GM03348 (cell line): ENCODE results near the gene KIF3C.
"Not testable (repeated sequence)": the region's sequence is repeated elsewhere in the genome, so short reads cannot be mapped to it uniquely, and the experiment has no call there.

ENCODE experiments used
- DNase-seq: peaks from one replicate; pipeline ENCODE4 v3.0.0; 2012; ENCODE audit warnings: low spot score

Gene KIF3C

DNA sequence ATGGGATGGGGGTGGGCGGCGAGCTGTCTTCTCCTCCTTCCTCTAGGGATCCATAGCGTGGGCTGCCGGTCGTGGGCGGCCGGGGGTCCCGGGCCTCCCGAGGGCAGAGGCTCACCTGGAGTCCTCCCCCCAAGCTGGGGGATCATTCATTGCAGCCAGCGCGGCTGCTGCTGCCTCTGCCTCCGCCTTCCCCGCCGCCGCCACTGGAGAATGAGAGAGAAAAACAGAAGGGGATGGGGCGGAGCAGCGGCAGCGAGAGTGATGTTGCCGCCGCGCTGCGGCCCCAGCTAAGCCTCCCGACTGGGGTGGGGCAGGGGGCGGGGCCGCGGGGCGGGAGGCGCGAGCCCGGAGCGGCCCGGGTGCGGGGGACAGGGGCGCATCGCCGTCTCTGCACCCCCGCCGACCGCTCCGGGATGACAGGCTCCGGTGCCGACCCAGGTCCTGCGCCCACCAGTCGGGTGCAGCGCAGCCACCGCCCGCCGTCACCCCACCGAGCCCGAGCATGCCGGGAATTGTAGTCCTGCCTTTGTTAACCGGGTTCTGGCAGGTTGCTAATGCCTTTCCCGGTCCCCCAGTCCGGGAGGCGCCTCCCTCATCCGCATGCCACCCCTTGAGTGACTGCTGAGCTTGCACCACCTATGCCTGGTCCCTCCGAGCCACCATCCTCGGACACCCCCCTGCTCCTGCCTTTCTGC, at the start of gene KIF3C:
Gene KIF3C (minus strand): TSS at position 225 of the 695 bp plus-strand sequence. CDS start 580 bp downstream, outside the sequence.
- peak; percentile 85 for DNase-seq

- not testable (repeated sequence) for DNase-seq
Measured at GRCh38 chr2:26028083-26028482, 45.8 kb upstream of the KIF3C start.

DNA sequence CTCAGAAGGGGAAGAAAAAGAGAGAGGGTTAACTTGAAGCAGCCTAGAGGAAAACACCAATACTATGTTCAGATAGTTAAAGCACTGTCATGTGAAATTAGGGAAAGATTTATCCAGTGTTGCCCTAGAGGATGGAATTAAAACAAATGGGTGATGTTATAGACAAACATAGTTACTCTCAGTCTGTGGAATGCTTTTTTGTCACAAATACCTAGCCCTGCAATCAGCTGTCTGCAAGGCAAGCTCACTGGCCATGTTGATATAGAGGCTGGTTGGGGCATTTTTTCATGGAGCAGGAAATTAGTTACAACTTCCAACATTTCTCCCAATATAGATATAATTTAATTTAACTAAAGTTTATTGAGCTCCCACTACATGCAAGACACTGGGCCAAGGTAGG, 43.2 kb upstream of the KIF3C start:
- DNase-seq, result no peak

- no peak for DNase-seq
Measured at GRCh38 chr2:26024260-26024659, 42.0 kb upstream of the KIF3C start.

DNA sequence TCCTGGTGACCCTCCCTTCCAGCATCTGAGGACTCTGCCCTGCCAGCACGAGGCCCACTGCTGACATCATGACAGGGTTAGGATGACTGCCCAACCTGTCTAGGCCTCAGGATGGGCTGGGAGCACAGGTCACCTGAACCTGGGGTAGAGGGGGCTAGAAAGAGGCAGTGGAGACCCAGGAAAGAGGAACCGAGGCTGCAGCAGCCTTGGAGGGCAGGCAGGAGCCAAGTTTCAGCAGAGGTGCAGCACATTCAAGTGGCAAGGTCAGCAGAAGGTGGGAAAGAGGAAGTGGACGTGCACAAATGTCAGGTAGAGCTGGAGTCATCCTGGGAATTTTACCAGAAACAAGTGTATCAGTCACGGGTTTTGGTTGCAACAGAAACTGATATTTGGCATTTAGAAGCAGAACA, 37.9 kb upstream of the KIF3C start:
- DNase-seq, result no peak

DNA sequence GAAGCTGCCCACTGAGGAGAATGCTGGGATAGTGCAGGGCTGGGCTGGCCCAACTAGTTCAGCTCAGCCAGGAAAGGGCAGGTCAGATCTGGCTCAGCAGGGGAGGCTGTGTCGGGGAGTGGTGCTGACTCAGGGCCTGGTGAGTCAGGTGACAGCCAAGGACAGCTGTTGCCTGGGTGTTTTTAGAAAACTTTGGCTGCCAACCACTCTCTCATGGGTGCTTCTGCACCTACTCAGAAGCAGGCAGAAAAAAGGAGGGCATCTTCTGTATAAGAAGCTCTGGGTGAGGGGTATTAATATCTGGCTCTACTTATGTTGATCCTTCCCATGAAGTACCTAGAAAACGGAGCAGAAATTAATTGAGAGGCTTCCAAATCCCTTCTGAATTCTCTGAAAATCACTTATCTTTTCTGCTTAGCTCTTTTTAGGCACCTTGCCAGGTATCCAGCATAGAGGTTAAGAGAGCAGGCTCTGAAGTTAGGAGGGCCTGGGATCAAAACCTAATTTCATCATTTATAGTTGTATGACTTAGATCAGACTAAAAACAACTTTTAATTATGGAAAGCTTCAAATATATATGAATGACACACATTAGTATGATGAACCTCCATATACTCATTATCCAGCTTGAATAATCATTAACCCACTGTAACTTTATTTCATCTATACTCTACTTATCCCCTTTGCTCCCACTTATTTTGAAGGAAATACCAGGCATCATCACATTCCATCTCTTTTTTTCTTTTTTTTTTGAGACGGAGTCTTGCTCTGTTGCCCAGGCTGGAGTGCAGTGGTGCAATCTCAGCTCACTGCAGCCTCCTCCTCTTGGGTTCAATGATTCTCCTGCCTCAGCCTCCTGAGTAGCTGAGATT, 36.1 kb upstream of the KIF3C start:
- DNase-seq, result peak; percentile 89

- no peak for DNase-seq
Measured at GRCh38 chr2:26017464-26018183, 35.3 kb upstream of the KIF3C start.

DNA sequence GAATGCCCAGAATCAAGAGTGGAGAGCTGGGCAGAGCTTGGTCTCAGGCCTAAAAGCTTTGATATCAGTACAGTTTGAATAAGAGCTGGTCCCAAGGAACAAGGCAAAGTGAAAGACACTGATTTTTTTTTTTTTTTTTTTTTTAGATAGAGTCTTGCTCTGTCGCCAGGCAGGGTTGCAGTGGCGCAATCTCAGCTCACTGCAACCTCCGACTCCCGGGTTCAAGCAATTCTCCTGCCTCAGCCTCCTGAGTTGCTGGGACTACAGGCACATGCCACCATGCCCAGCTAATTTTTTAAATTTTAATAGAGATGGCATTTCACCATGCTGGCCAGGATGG, 34.4 kb upstream of the KIF3C start:
- not testable (repeated sequence) for DNase-seq

GRCh38 chr2:26016012-26016705, 33.9 kb upstream of the KIF3C start:
- no peak for DNase-seq

DNA sequence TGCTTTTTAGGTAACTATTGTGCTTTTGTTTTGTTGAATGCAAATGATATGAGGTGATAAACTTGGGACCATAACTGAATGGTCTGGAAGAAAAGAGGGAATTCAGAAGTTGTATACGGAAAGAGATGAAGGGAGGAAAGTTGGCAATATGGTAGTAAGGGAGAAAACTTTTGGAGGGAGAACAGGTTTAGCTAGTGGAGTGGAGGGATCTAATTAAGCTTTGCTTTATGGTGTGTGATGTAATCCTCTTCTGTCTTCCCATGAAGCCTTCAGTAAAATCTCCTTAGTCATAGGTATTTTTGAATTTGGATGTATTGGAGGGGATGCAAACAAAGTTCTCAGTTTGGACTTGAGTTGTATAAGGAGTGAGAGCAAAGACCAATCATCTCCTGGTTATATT, 31.4 kb upstream of the KIF3C start:
- no peak for DNase-seq

DNA sequence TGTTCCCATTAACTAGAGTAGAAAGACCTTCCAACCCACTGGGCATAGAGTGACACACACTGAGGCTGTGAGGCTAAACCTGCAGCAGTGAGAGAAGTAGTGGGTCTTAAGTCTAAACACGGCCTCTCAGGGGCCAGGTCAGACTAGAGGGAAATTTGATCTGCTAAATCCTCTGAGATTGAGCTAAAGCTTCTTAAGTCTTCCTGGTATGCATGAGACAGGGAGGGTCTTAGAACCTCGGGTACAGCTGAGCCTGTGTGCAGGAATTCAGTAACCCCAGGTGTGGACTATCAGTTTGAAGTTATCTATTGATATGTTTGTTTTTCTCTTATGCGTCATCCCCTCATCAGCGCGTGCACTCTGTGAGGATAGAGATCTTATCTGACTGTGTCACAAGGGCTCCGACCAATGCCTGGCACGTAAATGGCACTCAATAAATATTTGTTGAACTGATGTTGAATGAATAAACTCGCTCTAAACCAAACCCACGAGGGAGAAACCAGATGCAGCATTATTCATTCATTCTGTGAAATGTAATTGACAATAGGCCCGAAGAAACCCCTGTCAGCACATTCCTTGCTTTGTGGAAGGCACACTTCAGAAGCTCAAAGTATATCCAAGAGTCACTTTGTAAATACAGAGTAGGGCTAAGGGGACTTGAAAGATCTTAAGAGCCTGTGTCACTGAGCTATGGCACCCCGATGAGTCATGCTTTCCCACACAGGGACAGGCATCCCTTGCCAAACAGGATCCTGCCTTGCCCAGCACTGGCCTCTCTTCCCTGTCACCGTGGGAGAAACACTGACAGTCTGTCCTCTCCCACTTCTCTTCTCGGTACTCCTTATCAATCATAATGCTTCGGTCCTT, 29.9 kb upstream of the KIF3C start:
- no peak for DNase-seq

DNA sequence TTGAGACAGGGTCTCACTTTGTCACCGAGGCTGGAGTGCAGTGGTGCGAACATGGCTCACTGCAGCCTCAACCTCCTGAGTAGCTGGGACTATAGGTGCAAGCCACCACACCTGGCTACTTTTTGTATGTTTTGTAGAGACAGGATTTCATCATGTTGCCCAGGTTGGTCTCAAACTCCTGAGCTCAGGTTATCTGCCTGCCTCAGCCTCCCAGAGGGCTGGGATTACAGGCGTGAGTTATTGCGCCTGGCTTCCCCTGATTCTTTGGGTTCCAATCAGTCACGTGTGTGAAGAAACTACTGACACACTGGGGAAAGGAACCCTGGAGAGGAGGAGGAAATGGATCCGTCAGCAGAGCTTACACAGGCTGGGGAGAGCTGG, 29.3 kb upstream of the KIF3C start:
- no peak for DNase-seq

DNA sequence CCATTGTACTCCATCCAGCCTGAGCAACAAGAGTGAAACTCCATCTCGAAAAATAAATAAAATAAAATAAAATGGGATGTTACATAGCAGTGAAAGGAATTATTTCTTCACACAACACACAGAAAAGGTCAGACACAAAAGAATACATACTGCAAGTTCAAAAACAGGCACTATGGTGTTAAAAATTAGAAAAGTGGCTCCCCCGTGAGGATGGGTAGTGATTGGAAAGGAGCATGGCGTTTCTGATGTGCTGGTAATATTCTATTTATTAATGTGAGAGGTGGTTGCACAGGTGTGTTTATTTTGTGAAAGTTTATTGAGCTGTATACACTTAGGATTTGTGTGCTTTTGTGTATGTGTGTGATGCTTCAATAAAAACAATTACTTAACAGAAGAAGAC, 28.6 kb upstream of the KIF3C start:
- no peak for DNase-seq

DNA sequence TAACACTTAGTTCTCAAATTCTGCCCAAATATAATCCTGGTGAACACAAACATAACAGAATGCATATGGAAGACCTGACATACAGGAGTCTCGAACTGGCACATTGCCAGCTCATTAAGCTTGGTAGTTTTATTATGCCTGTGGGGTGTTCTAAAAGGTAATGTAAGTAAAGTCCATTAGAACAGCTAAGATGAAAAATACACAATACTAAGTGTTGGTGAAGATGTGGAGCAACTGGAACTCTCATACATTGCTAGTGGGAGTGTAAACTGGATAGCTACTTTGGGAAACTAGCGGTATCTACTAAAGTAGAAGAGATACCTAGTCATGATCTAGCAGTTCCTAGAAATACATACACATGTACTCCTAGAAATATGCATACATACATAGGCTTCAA, 27.3 kb upstream of the KIF3C start:
- no peak for DNase-seq

DNA sequence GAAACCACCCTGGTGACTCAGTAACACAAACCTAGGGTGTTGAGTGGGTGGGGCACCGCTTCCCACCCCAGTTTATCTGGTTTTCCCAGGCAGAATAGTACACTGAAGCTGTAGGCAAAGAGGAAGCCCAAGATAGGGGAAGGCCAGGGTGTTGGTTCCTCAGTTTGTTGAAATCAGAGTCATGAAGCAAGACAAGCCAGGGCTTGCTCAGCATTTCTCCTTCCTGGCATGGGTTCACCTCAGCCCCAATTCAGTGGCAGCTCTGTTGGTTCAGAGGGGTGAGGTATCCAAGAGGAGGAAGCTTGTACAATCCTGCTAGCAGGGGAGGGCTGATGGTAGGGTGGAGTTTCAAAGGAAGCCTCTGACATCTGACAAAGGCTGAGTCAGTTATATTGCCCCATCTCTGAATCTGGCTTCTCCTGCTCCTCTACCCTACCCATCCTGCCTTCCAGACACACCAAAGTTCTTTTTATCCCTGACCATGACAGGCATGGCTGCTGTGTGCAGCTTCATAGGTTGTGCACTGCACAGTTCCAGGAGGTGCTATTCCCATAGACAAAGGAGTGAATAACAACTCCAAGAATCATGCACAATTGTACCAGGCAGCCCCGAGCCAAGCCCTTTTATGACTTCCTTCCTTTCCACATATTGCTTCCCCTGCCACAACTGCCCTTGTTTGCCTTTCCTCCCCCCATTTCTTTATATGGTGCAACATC, 26.7 kb upstream of the KIF3C start:
- DNase-seq, result peak; percentile 84

GRCh38 chr2:26008095-26008494, 25.8 kb upstream of the KIF3C start:
- DNase-seq, result no peak

- no peak for DNase-seq
Measured at GRCh38 chr2:26002632-26003310, 20.5 kb upstream of the KIF3C start.

GRCh38 chr2:26001743-26002351, 19.6 kb upstream of the KIF3C start:
- DNase-seq, result peak; percentile 56

GRCh38 chr2:26000561-26001082, 18.3 kb upstream of the KIF3C start:
- peak; percentile 29 for DNase-seq
